GM12878 (cell line): ENCODE results near the gene EVI2B. TPM values are rescaled to one million over a fixed set of nuclear protein-coding genes. Genes with fewer than 3 reads are reported as not detected.

Experiments
- ATAC-seq: fragments of 200-7000 bp; cut with Tn5 transposase; 3 replicates; pipeline ENCODE4 v1.9.1; 2020; ENCODE audit warnings: mild to moderate bottlenecking, moderate library complexity
- BruUV-seq: library from RNA; stranded (reverse); fragments of 400-500 nt; replicated peaks from 2 replicates; lab custom pipeline; 2021; lab: Mats Ljungman, UMichigan
- CTCF ChIA-PET: fragments of 300-600 bp; sonication (Branson Sonifier 250); formaldehyde crosslinking; extraction: SDS; loops from one replicate; lab custom pipeline; 2021; ENCODE audit warnings: inconsistent platforms; lab: Yijun Ruan, JAX
- POLR2A ChIA-PET: fragments of 350-600 bp; formaldehyde crosslinking; extraction: SDS; loops from one replicate; lab custom pipeline; 2021; ENCODE audit warnings: inconsistent platforms; lab: Charles Lee
- RAD21 ChIA-PET: fragments of 300-600 bp; sonication (Branson Sonifier 250); formaldehyde crosslinking; loops from one replicate; lab custom pipeline; 2023; ENCODE audit warnings: antibody characterized with exemption; ENCODE audit not compliant: unreplicated experiment; lab: Charles Lee
- SMC1A ChIA-PET: fragments of 300-600 bp; sonication (Branson Sonifier 250); formaldehyde crosslinking; loops from one replicate; lab custom pipeline; 2023; ENCODE audit not compliant: unreplicated experiment, uncharacterized antibody; lab: Charles Lee
- DNase-seq: peaks from one replicate; pipeline ENCODE4 v3.0.0-alpha.2; 2011; ENCODE audit warnings: low read depth, low spot score
- FAIRE-seq: peaks from 3 replicates; lab custom pipeline; 2011; peaks lifted over from hg19 to GRCh38; lab: Jason Lieb, UNC
- H2AFZ ChIP-seq: 2 replicates; pipeline ENCODE4 v1.6.0; 2011; ENCODE audit warnings: low read depth, low read length, control low read depth; ENCODE audit not compliant: control insufficient read depth
- H3K27ac ChIP-seq: 2 replicates; pipeline ENCODE4 v1.5.1; 2011; ENCODE audit warnings: control low read depth; ENCODE audit not compliant: control insufficient read depth, insufficient read depth
- H3K27me3 ChIP-seq, 2 experiments: replicated peaks in 1 of 2; 2 replicates each; pipeline versions ENCODE4 v1.6.0 to v1.6.1; 2011; ENCODE audit warnings: low read length in 1 of 2; ENCODE audit not compliant: control insufficient read depth in 2 of 2, insufficient read depth in 2 of 2
- H3K36me3 ChIP-seq, 2 experiments: 2 replicates each; pipeline ENCODE4 v1.5.1; 2011; ENCODE audit warnings: low read length in 1 of 2; ENCODE audit not compliant: control insufficient read depth in 2 of 2, insufficient read depth in 2 of 2
- H3K4me1 ChIP-seq: 2 replicates; pipeline ENCODE4 v1.6.1; 2011; ENCODE audit warnings: mild to moderate bottlenecking, low read length, moderate library complexity, mixed read lengths; ENCODE audit not compliant: control insufficient read depth, insufficient read depth
- H3K4me2 ChIP-seq: 2 replicates; pipeline ENCODE4 v1.6.0; 2011; ENCODE audit warnings: control low read depth; ENCODE audit not compliant: control insufficient read depth, insufficient read depth
- H3K4me3 ChIP-seq: fragments of 200-600 bp; sonication (generic); 2 replicates; pipeline ENCODE4 v1.5.1; 2016
- H3K79me2 ChIP-seq: 2 replicates; pipeline ENCODE4 v1.6.0; 2011; ENCODE audit warnings: low read length; ENCODE audit not compliant: control insufficient read depth, insufficient read depth
- H3K9ac ChIP-seq: 2 replicates; pipeline ENCODE4 v1.8.0; 2011; ENCODE audit warnings: low read length, control low read depth, mixed read lengths; ENCODE audit not compliant: control insufficient read depth, insufficient read depth
- H3K9me3 ChIP-seq: replicated peaks from 3 replicates; pipeline ENCODE4 v1.5.1; 2011; ENCODE audit warnings: mild to moderate bottlenecking, low read length; ENCODE audit not compliant: control insufficient read depth, insufficient read depth
- H4K20me1 ChIP-seq: 2 replicates; pipeline ENCODE4 v1.6.0; 2011; ENCODE audit not compliant: control insufficient read depth, insufficient read depth
- ELK1 ChIP-seq: IDR thresholded peaks from 2 replicates; pipeline ENCODE4 v1.6.1; 2012; ENCODE audit warnings: low read depth, low read length, improper control_type of control experiment
- MEF2B ChIP-seq: fragments of 450-650 bp; IDR thresholded peaks from 2 replicates; pipeline ENCODE4 v1.6.1; 2018; ENCODE audit warnings: mild to moderate bottlenecking, moderate library complexity; ENCODE audit not compliant: partially characterized antibody, poor library complexity, severe bottlenecking
- NBN ChIP-seq: fragments of 450-650 bp; IDR thresholded peaks from 2 replicates; pipeline ENCODE4 v1.6.1; 2016
- PKNOX1 ChIP-seq: fragments of 450-650 bp; IDR thresholded peaks from 2 replicates; pipeline ENCODE4 v1.6.1; 2016; ENCODE audit warnings: mild to moderate bottlenecking
- RELB ChIP-seq: fragments of 450-650 bp; IDR thresholded peaks from 2 replicates; pipeline ENCODE4 v1.6.1; 2017; ENCODE audit warnings: low read depth, mild to moderate bottlenecking, moderate library complexity
- TAF1 ChIP-seq: IDR thresholded peaks from 2 replicates; pipeline ENCODE4 v1.6.1; 2011; ENCODE audit warnings: mild to moderate bottlenecking, low read depth, low read length, borderline replicate concordance
- WRNIP1 ChIP-seq: IDR thresholded peaks from 2 replicates; pipeline ENCODE4 v1.6.1; 2011; ENCODE audit warnings: low read depth, low read length, improper control_type of control experiment, borderline replicate concordance
- YY1 ChIP-seq: IDR thresholded peaks from 2 replicates; pipeline ENCODE4 v1.6.1; 2011; ENCODE audit warnings: low read depth, mild to moderate bottlenecking, low read length
- WGBS: methylation state at CpG from one replicate; pipeline ENCODE4 v1.1.6; 2016; ENCODE audit warnings: low lambda C conversion rate; ENCODE audit not compliant: insufficient replicate concordance, insufficient coverage; ENCODE audit errors: missing lambda C conversion rate; 5-methylcytosine and 5-hydroxymethylcytosine counted together
- in situ Hi-C: fragments of 300-500 bp; cut with MboI; formaldehyde crosslinking; loops from 9 replicates; pipeline ENCODE4 v1.14.3; 2018; ENCODE audit warnings: mixed read lengths
- intact Hi-C: fragments of 100-400 bp; cut with micrococcal nuclease; formaldehyde crosslinking; loops from one replicate; pipeline ENCODE4 v1.14.2; 2022; ENCODE audit not compliant: unreplicated experiment
- polyA plus RNA-seq, 11 experiments: library from polyadenylated mRNA; depleted of rRNA in 4 of 11; unstranded in 6 of 11; stranded (reverse) in 5 of 11; fragments of >200 nt; fragmentation: Nextera tagmentation in 4 of 11; fragmentation: Illumina TruSeq in 1 of 11; extraction: Ambion mirVana in 4 of 11; extraction: Trizol in 1 of 11; gene quantifications; 1 replicate in 1 of 11; 2 replicates in 10 of 11; pipeline versions ENCODE4 v1.2.1 to v1.2.3, GENCODE V29; 2011 to 2016; ENCODE audit warnings: inconsistent platforms in 2 of 11, missing spikeins in 2 of 11, low read depth in 1 of 11
- total RNA-seq, 4 experiments: library from RNA; depleted of rRNA in 3 of 4; stranded (reverse); fragments of >200 nt in 3 of 4; fragmentation: Illumina TruSeq in 1 of 4; extraction: Trizol in 1 of 4; gene quantifications; 2 replicates each; pipeline versions ENCODE4 v1.2.1 to v1.2.3, GENCODE V29; 2013 to 2021
- TF ChIP-seq, protein P1 (sequence below): fragments of 450-650 bp; IDR thresholded peaks from 2 replicates; pipeline ENCODE4 v1.6.1; 2017; ENCODE audit warnings: mild to moderate bottlenecking, moderate library complexity
- TF ChIP-seq, protein P2 (sequence below): fragments of 450-650 bp; IDR thresholded peaks from 2 replicates; pipeline ENCODE4 v1.6.1; 2016; ENCODE audit warnings: mild to moderate bottlenecking

The EVI2B gene
- total and polyA plus RNA-seq, 10 of the 15 experiments (the other 5 are each of a cell fraction or from before 2014, with no cell fraction given): 26.2 to 195 (median 52.0) TPM

DNA sequence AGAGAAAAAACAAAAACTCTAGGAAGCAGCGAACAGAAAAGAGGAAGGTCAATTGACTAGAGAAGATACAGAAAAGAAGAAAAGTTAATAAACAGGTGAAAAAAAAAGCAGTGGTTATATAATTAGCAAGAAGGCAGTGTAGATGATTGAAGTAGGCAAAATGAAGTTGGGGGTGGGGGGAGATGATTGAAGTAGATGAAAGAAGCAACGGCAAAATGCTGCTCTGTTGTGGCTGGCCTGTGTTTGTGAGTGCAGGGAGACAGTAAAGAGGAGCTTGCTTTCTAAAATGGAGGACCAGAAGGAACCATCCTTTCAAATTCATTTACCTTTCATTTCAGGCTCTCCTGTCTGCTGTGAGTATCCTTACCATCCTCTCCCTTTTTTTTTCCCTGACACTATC, 3.6 kb downstream of the EVI2B start:
- ChIA-PET POLR2A (interaction anchor here (0.7 to 2.8 kb wide), 5 partner anchors 9 to 183 kb away, joined by 3 to 30 read pairs (median 5); partner anchors contain the start of gene EVI2A), SMC1A (interaction anchor here (1.6 to 8.0 kb wide), 3 partner anchors 11 to 61 kb away, joined by 9 to 101 read pairs (median 86); partner anchors contain the start of gene EVI2A), RAD21 (interaction anchor here (1.0 to 3.9 kb wide), 5 partner anchors 9 to 183 kb away, joined by 3 to 39 read pairs (median 20); no protein-coding TSS in a partner anchor), CTCF (interaction anchor here (1.4 to 10.7 kb wide), 3 partner anchors 10 to 62 kb away, joined by 6 to 80 read pairs (median 21); partner anchors contain the start of gene EVI2A)
- TF ChIP-seq ELK1: no peak
- TF ChIP-seq, protein P1, sequence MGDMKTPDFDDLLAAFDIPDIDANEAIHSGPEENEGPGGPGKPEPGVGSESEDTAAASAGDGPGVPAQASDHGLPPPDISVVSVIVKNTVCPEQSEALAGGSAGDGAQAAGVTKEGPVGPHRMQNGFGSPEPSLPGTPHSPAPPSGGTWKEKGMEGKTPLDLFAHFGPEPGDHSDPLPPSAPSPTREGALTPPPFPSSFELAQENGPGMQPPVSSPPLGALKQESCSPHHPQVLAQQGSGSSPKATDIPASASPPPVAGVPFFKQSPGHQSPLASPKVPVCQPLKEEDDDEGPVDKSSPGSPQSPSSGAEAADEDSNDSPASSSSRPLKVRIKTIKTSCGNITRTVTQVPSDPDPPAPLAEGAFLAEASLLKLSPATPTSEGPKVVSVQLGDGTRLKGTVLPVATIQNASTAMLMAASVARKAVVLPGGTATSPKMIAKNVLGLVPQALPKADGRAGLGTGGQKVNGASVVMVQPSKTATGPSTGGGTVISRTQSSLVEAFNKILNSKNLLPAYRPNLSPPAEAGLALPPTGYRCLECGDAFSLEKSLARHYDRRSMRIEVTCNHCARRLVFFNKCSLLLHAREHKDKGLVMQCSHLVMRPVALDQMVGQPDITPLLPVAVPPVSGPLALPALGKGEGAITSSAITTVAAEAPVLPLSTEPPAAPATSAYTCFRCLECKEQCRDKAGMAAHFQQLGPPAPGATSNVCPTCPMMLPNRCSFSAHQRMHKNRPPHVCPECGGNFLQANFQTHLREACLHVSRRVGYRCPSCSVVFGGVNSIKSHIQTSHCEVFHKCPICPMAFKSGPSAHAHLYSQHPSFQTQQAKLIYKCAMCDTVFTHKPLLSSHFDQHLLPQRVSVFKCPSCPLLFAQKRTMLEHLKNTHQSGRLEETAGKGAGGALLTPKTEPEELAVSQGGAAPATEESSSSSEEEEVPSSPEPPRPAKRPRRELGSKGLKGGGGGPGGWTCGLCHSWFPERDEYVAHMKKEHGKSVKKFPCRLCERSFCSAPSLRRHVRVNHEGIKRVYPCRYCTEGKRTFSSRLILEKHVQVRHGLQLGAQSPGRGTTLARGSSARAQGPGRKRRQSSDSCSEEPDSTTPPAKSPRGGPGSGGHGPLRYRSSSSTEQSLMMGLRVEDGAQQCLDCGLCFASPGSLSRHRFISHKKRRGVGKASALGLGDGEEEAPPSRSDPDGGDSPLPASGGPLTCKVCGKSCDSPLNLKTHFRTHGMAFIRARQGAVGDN: no peak
- TF ChIP-seq, protein P2, sequence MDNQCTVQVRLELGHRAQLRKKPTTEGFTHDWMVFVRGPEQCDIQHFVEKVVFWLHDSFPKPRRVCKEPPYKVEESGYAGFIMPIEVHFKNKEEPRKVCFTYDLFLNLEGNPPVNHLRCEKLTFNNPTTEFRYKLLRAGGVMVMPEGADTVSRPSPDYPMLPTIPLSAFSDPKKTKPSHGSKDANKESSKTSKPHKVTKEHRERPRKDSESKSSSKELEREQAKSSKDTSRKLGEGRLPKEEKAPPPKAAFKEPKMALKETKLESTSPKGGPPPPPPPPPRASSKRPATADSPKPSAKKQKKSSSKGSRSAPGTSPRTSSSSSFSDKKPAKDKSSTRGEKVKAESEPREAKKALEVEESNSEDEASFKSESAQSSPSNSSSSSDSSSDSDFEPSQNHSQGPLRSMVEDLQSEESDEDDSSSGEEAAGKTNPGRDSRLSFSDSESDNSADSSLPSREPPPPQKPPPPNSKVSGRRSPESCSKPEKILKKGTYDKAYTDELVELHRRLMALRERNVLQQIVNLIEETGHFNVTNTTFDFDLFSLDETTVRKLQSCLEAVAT: peak; percentile 65; the same call in 1 of the 2 replicates
- peak; percentile 47; the same call in 1 of the 2 replicates for TF ChIP-seq PKNOX1
- TF ChIP-seq RELB: 0 out of 2 replicates have a peak, but pooled peaks have one; percentile 17
- TF ChIP-seq WRNIP1: 0 out of 2 replicates have a peak, but pooled peaks have one; percentile 84
- peak; percentile 76; the same call in 1 of the 2 replicates for TF ChIP-seq YY1
- TF ChIP-seq MEF2B: no peak
- peak; percentile 47; the same call in 1 of the 2 replicates for TF ChIP-seq TAF1
- peak; percentile 74 for TF ChIP-seq NBN
- Histone ChIP-seq H2AFZ (peak overlapping the region; percentile 14; the same call in 1 of the 2 replicates), H3K79me2 (peaks cover 91% of the 10 kb centered on the region), H3K4me2 (peak overlapping the region; percentile 97), H3K36me3 (peaks cover under 1 to 13% of the 10 kb centered on the region in 2 experiments; a peak in 3 of 4 replicates), H3K4me3 (peak overlapping the region; percentile 69), H3K27ac (peak overlapping the region; percentile 95), H3K9me3 (peaks cover under 1% of the 10 kb centered on the region; the same call in 2 of the 3 replicates), H3K27me3 (no peaks in the 10 kb centered on the region), H3K9ac (peak overlapping the region; percentile 93), H4K20me1 (no peaks in the 10 kb centered on the region), H3K4me1 (peaks cover 23% of the 10 kb centered on the region)
- FAIRE-seq (no peak), DNase-seq (no peak), ATAC-seq (peak; percentile 37)
- intact Hi-C loops (loop anchor here (10.0 kb wide), 1 partner anchor 595 kb away; the partner anchor contains the start of gene UTP6), in situ Hi-C loops (no loop called here)
- 6% methylated on average over 2 of the region's 2 CpGs for WGBS
- BruUV-seq: no TSS peak
